ENCODE measurements around the gene MPZL1.

MPZL1 gene

GRCh38 chr1:167720965-167721616, 691 bp upstream of the MPZL1 start:
- peak; percentile 27 for DNase-seq (ENCODE audit: extremely low spot score)
- TF ChIP-seq, protein P1, sequence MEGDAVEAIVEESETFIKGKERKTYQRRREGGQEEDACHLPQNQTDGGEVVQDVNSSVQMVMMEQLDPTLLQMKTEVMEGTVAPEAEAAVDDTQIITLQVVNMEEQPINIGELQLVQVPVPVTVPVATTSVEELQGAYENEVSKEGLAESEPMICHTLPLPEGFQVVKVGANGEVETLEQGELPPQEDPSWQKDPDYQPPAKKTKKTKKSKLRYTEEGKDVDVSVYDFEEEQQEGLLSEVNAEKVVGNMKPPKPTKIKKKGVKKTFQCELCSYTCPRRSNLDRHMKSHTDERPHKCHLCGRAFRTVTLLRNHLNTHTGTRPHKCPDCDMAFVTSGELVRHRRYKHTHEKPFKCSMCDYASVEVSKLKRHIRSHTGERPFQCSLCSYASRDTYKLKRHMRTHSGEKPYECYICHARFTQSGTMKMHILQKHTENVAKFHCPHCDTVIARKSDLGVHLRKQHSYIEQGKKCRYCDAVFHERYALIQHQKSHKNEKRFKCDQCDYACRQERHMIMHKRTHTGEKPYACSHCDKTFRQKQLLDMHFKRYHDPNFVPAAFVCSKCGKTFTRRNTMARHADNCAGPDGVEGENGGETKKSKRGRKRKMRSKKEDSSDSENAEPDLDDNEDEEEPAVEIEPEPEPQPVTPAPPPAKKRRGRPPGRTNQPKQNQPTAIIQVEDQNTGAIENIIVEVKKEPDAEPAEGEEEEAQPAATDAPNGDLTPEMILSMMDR (IDR thresholded peaks at IDR 0.05; ENCODE audit: control extremely low read depth, extremely low read depth, low read depth, missing control alignments), result no peak
- POLR2A ChIA-PET, result no interaction called here
- CTCF ChIA-PET, result interaction anchor here (1.1 kb wide), 1 partner anchor 17 kb away, joined by 3 read pairs; no protein-coding TSS in a partner anchor

- DNase-seq (ENCODE audit: extremely low spot score), result no peak
- ChIA-PET CTCF (interaction anchor here (0.7 to 5.2 kb wide), 5 partner anchors 7 to 34 kb away, joined by 3 to 31 read pairs (median 3); no protein-coding TSS in a partner anchor), POLR2A (no interaction called here)
- TF ChIP-seq, protein P1 (IDR thresholded peaks at IDR 0.05; ENCODE audit: control extremely low read depth, extremely low read depth, low read depth, missing control alignments), result no peak
Observed at GRCh38 chr1:167722152-167722869, 529 bp downstream of the MPZL1 start.

GRCh38 chr1:167722870-167723251, 1.1 kb downstream of the MPZL1 start:
- TF ChIP-seq, protein P1 (IDR thresholded peaks at IDR 0.05; ENCODE audit: control extremely low read depth, extremely low read depth, low read depth, missing control alignments), result no peak
- POLR2A ChIA-PET, result no interaction called here
- CTCF ChIA-PET, result interaction anchor here (0.7 to 5.2 kb wide), 5 partner anchors 7 to 35 kb away, joined by 3 to 31 read pairs (median 3); no protein-coding TSS in a partner anchor

DNA sequence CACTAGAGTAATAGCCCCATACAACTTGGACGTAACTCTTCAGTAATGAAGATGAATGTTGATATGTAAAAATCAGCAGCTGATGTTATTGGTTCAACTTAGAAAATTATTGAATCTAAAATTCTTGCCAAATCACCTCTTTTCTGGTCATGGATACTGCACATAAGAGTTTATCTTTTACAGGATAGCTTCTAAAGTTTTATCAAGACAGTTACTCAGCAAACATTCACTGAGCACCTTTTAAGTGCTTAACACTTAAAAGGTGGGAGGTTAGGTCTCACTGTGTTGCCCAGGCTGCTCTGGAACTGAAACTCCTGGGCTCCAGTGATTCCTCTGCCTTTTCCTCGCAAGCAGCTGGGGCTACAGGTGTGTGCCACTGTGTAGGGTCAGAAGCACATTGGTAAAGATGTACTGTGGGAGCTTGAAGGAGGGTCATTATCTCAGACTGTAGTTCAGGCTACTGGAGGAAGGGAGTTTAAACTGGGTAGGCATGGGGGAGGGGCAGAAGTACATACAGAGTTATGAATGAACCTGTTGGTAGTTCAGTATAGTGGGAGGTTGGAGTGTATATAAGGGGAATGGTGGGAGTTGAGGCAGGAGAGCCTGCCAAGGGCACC, 2.0 kb downstream of the MPZL1 start:
- TF ChIP-seq, protein P1 (IDR thresholded peaks at IDR 0.05; ENCODE audit: control extremely low read depth, extremely low read depth, low read depth, missing control alignments), result no peak
- no peak for DNase-seq (ENCODE audit: extremely low spot score)
- POLR2A ChIA-PET, result no interaction called here
- CTCF ChIA-PET, result interaction anchor here (1.4 to 5.2 kb wide), 4 partner anchors 8 to 17 kb away, joined by 4 to 31 read pairs (median 4); no protein-coding TSS in a partner anchor

More at GRCh38 chr1:167722870-167723251, 1.1 kb downstream of the MPZL1 start:
- no peak for DNase-seq (ENCODE audit: extremely low spot score)

DNA sequence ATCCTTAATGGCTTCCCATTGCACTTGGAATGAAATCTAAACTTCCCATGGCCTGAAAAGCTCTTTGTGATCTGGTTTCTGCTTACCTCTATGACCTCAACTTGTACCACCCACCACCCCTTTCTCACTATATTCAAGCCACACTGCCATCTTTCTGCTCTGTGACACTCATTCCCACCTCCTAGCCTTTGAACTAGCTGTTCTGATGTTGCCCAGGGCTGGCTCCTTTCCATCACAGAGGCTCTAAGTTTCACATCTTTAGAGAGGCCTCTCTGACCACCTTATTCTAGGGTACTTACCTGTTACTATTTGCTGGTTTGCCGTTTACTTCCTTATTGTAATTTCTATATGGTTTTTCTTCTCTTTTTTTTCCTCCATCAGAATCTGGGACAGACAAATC, 4.2 kb downstream of the MPZL1 start:
- POLR2A ChIA-PET, result interaction anchor here (0.6 kb wide), 1 partner anchor 255 kb away, joined by 3 read pairs; no protein-coding TSS in a partner anchor
- CTCF ChIA-PET, result interaction anchor here (0.8 to 5.2 kb wide), 2 partner anchors 10 to 13 kb away, joined by 3 to 31 read pairs; no protein-coding TSS in a partner anchor
- DNase-seq (ENCODE audit: extremely low spot score), result peak; percentile 26
- TF ChIP-seq, protein P1 (IDR thresholded peaks at IDR 0.05; ENCODE audit: control extremely low read depth, extremely low read depth, low read depth, missing control alignments), result no peak

GRCh38 chr1:167728818-167729410, 7.1 kb downstream of the MPZL1 start:
- TF ChIP-seq, protein P1 (IDR thresholded peaks at IDR 0.05; ENCODE audit: control extremely low read depth, extremely low read depth, low read depth, missing control alignments), result no peak
- ChIA-PET POLR2A (no interaction called here), CTCF (interaction anchor here (0.9 to 1.1 kb wide), 4 partner anchors 9 to 41 kb away, joined by 3 to 4 read pairs (median 3); no protein-coding TSS in a partner anchor)
- no peak for DNase-seq (ENCODE audit: extremely low spot score)
